RCC 7860 (cell line): Measurements from ENCODE around the gene CTNNA2.

ENCODE experiments used
- DNase-seq: peaks from one replicate; pipeline ENCODE4 v3.0.0-alpha.2; 2015; ENCODE audit warnings: low spot score
- FAIRE-seq: peaks from 2 replicates; lab custom pipeline; 2012; peaks lifted over from hg19 to GRCh38; lab: Jason Lieb, UNC

Gene CTNNA2

GRCh38 chr2:80244905-80245584 is 732.2 kb downstream of the CTNNA2 start:
- FAIRE-seq, result no peak
- no peak for DNase-seq

- no peak for FAIRE-seq
Observed at GRCh38 chr2:80246534-80246933, 733.7 kb downstream of the CTNNA2 start.

GRCh38 chr2:80247339-80247738 is 734.5 kb downstream of the CTNNA2 start:
- FAIRE-seq (no peak), DNase-seq (no peak)

More at GRCh38 chr2:80246534-80246933, 733.7 kb downstream of the CTNNA2 start:
- no peak for DNase-seq

GRCh38 chr2:80248146-80248545 is 735.3 kb downstream of the CTNNA2 start:
- FAIRE-seq (no peak), DNase-seq (no peak)

GRCh38 chr2:80252294-80252986 is 739.6 kb downstream of the CTNNA2 start:
- no peak for FAIRE-seq
- no peak for DNase-seq

GRCh38 chr2:80255918-80256781 is 743.3 kb downstream of the CTNNA2 start:
- DNase-seq (no peak), FAIRE-seq (no peak)

- no peak for DNase-seq
- no peak for FAIRE-seq
Observed at GRCh38 chr2:80256782-80257167, 743.9 kb downstream of the CTNNA2 start.

- DNase-seq, result no peak
- FAIRE-seq, result no peak
Observed at GRCh38 chr2:80257450-80257849, 744.6 kb downstream of the CTNNA2 start.

GRCh38 chr2:80258341-80258740 is 745.5 kb downstream of the CTNNA2 start:
- no peak for DNase-seq
- FAIRE-seq, result no peak

- no peak for FAIRE-seq
- no peak for DNase-seq
Observed at GRCh38 chr2:80258793-80259192, 745.9 kb downstream of the CTNNA2 start.

- no peak for DNase-seq
- no peak for FAIRE-seq
Observed at GRCh38 chr2:80259292-80259691, 746.4 kb downstream of the CTNNA2 start.

GRCh38 chr2:80266231-80266630 is 753.4 kb downstream of the CTNNA2 start:
- FAIRE-seq (no peak), DNase-seq (no peak)

- FAIRE-seq (no peak), DNase-seq (no peak)
Observed at GRCh38 chr2:80269806-80270205, 757.0 kb downstream of the CTNNA2 start.

GRCh38 chr2:80280598-80280997 is 767.7 kb downstream of the CTNNA2 start:
- DNase-seq, result no peak
- FAIRE-seq, result no peak

GRCh38 chr2:80281049-80281448 is 768.2 kb downstream of the CTNNA2 start:
- DNase-seq (no peak), FAIRE-seq (no peak)

GRCh38 chr2:80288576-80288975 is 775.7 kb downstream of the CTNNA2 start:
- no peak for DNase-seq
- FAIRE-seq, result no peak

- FAIRE-seq, result no peak
- DNase-seq, result no peak
Observed at GRCh38 chr2:80291656-80292055, 778.8 kb downstream of the CTNNA2 start.

GRCh38 chr2:80292474-80292873 is 779.6 kb downstream of the CTNNA2 start:
- FAIRE-seq, result no peak
- DNase-seq, result no peak

GRCh38 chr2:80293039-80293438 is 780.2 kb downstream of the CTNNA2 start:
- FAIRE-seq, result no peak
- DNase-seq, result no peak

- DNase-seq (no peak), FAIRE-seq (no peak)
Observed at GRCh38 chr2:80298954-80299353, 786.1 kb downstream of the CTNNA2 start.

GRCh38 chr2:80299661-80300060 is 786.8 kb downstream of the CTNNA2 start:
- DNase-seq (no peak), FAIRE-seq (no peak)

- no peak for DNase-seq
- FAIRE-seq, result no peak
Observed at GRCh38 chr2:80300346-80300745, 787.5 kb downstream of the CTNNA2 start.
